DND-41 (cell line): ENCODE measurements around the gene BLVRB.

Experiments
- ATAC-seq: fragments of 200-7000 bp; cut with Tn5 transposase; 3 replicates; pipeline ENCODE4 v1.9.1; 2021; ENCODE audit warnings: low read depth; ENCODE audit not compliant: insufficient read depth
- DNase-seq: peaks from one replicate; pipeline ENCODE4 v3.0.0-alpha.2; 2020
- H2AFZ ChIP-seq: 2 replicates; pipeline ENCODE4 v1.6.0; 2012; ENCODE audit warnings: low read depth, low read length
- H3K27ac ChIP-seq: 2 replicates; pipeline ENCODE4 v1.5.1; 2012; ENCODE audit warnings: low read length, inconsistent platforms
- H3K27me3 ChIP-seq: fragments of 200-600 bp; sonication (generic); 2 replicates; pipeline ENCODE4 v1.6.0; 2012; ENCODE audit warnings: low read length, mild to moderate bottlenecking, inconsistent platforms; ENCODE audit not compliant: insufficient read depth, poor library complexity
- H3K36me3 ChIP-seq: 2 replicates; pipeline ENCODE4 v1.5.1; 2012; ENCODE audit warnings: low read length, inconsistent platforms; ENCODE audit not compliant: insufficient read depth
- H3K4me1 ChIP-seq: 2 replicates; pipeline ENCODE4 v1.5.1; 2012; ENCODE audit warnings: mild to moderate bottlenecking, low read length; ENCODE audit not compliant: insufficient read depth
- H3K4me2 ChIP-seq: 2 replicates; pipeline ENCODE4 v1.6.0; 2012; ENCODE audit warnings: mild to moderate bottlenecking, moderate library complexity, low read length, inconsistent platforms; ENCODE audit not compliant: insufficient read depth
- H3K4me3 ChIP-seq, 2 experiments: fragments of 200-600 bp in 1 of 2; shearing (Covaris generic) in 1 of 2; 2 replicates each; pipeline ENCODE4 v1.5.1; 2012 to 2016; ENCODE audit warnings: inconsistent platforms in 2 of 2, low read length in 2 of 2, mild to moderate bottlenecking in 2 of 2, low read depth in 1 of 2, moderate library complexity in 1 of 2
- H3K79me2 ChIP-seq: 2 replicates; pipeline ENCODE4 v1.6.0; 2012; ENCODE audit warnings: low read length, inconsistent platforms; ENCODE audit not compliant: insufficient read depth
- H3K9ac ChIP-seq: 2 replicates; pipeline ENCODE4 v1.6.0; 2012; ENCODE audit warnings: low read depth, mild to moderate bottlenecking, inconsistent platforms, low read length, moderate library complexity
- H3K9me3 ChIP-seq: 2 replicates; pipeline ENCODE4 v1.5.1; 2012; ENCODE audit warnings: low read length, moderate library complexity, mild to moderate bottlenecking, inconsistent platforms; ENCODE audit not compliant: insufficient read depth, severe bottlenecking
- H4K20me1 ChIP-seq: 2 replicates; pipeline ENCODE4 v1.6.0; 2012; ENCODE audit warnings: low read length; ENCODE audit not compliant: insufficient read depth
- CTCF ChIP-seq: IDR thresholded peaks from 2 replicates; pipeline ENCODE4 v1.5.1; 2012; ENCODE audit warnings: borderline replicate concordance, low read length, moderate library complexity, mild to moderate bottlenecking; ENCODE audit not compliant: poor library complexity, severe bottlenecking; ENCODE audit errors: extremely low read depth
- EZH2 ChIP-seq: IDR thresholded peaks from 3 replicates; pipeline ENCODE4 v1.6.1; 2012; ENCODE audit warnings: borderline replicate concordance, low read depth, mild to moderate bottlenecking, moderate library complexity, low read length, inconsistent platforms; ENCODE audit not compliant: severe bottlenecking

The BLVRB gene

DNA sequence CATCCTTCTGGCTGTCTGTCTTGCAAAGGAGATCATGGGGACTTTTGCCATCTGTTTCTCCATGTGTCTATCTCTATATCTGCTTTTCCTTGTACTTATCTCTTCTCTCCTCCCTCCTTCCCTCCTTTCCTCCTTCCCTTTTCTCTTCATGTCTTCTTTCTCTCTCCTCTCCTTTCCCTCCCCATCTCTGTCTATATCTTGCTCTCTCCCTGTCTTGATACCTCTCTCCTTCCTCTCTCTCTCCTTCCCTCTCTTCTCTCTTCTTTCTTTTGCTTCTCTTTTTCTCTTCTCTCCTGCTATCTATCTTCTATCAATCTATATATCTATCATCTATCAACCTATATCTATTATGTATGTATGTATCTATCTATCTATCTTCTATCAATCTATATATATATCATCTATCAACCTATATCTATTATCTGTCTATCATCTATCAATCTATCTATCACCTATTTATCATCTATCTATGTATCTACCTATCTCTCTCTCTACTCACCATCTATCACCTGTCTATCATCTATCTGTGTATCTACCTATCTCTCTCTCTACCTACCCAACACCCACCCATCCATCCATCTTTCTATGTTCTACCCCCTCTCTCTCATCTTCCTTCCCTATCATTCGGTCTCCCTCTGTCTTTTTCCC lies 28.8 kb upstream of the BLVRB start:
- ATAC-seq = no peak
- H3K4me2 ChIP-seq = no peak overlapping the region
- no peaks in the 10 kb centered on the region for H3K79me2 ChIP-seq
- H3K27me3 ChIP-seq = peaks cover 3% of the 10 kb centered on the region
- H3K4me3 ChIP-seq = no peak overlapping the region
- DNase-seq = no peak
- no peaks in the 10 kb centered on the region for H4K20me1 ChIP-seq
- no peak overlapping the region for H2AFZ ChIP-seq
- no peaks in the 10 kb centered on the region for H3K36me3 ChIP-seq
- H3K27ac ChIP-seq = no peak overlapping the region
- H3K9me3 ChIP-seq = no peaks in the 10 kb centered on the region
- TF ChIP-seq CTCF = no peak
- no peak for TF ChIP-seq EZH2
- no peaks in the 10 kb centered on the region for H3K4me1 ChIP-seq
- no peak overlapping the region for H3K9ac ChIP-seq

DNA sequence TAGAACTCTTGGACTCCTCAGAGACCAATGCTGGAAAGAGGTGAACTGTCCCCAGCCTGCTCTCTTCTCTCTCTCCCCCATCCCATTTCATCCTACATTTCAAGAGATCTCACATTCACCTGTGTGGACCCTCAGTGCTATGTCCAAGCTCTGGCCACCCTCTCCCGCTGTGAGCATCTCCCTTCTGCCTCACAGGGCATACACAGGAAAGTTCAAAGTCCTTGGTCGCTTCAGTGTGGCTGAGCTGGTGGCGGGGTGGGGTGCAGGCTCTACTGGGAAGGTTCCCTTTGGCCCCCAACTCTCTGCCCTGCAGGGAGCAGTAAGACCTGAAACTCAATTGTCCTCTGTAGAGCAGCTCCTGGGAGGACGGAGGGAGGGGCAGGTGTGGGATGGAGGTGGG lies 28.2 kb upstream of the BLVRB start:
- TF ChIP-seq CTCF = no peak
- TF ChIP-seq EZH2 = no peak
- Histone ChIP-seq H3K9me3 (no peaks in the 10 kb centered on the region), H4K20me1 (no peaks in the 10 kb centered on the region), H3K4me2 (no peak overlapping the region), H2AFZ (no peak overlapping the region), H3K4me3 (no peak overlapping the region), H3K4me1 (no peaks in the 10 kb centered on the region), H3K27me3 (peaks cover 3% of the 10 kb centered on the region), H3K36me3 (no peaks in the 10 kb centered on the region), H3K27ac (no peak overlapping the region), H3K79me2 (no peaks in the 10 kb centered on the region), H3K9ac (no peak overlapping the region)
- no peak for DNase-seq
- no peak for ATAC-seq

GRCh38 chr19:40492274-40492673 lies 26.7 kb upstream of the BLVRB start:
- Histone ChIP-seq H3K9ac (no peak overlapping the region), H3K4me2 (no peak overlapping the region), H3K4me1 (no peaks in the 10 kb centered on the region), H3K9me3 (no peaks in the 10 kb centered on the region), H4K20me1 (no peaks in the 10 kb centered on the region), H2AFZ (no peak overlapping the region), H3K27me3 (peaks cover 3% of the 10 kb centered on the region), H3K79me2 (no peaks in the 10 kb centered on the region), H3K36me3 (no peaks in the 10 kb centered on the region), H3K4me3 (no peak overlapping the region), H3K27ac (no peak overlapping the region)
- no peak for DNase-seq
- TF ChIP-seq EZH2 (no peak), CTCF (no peak)
- ATAC-seq = no peak

DNA sequence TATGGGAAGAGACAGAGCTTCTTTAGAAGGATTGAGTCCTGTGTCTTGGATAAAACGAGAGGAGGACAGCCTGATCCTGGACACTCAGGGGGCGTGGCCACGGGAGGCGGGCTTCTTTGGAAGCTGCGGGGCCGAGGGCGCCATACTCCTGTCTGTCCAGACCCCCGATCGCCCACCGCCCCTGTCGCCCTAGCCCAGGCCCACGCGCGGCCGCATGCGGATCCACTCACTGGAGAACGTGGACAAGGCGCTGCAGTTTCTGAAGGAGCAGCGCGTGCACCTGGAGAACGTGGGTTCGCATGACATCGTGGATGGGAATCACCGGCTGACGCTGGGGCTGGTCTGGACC lies 24.3 kb upstream of the BLVRB start:
- no peak overlapping the region for H3K4me3 ChIP-seq
- no peak overlapping the region for H2AFZ ChIP-seq
- no peaks in the 10 kb centered on the region for H3K4me1 ChIP-seq
- no peak for DNase-seq
- no peak overlapping the region for H3K4me2 ChIP-seq
- no peak overlapping the region for H3K27ac ChIP-seq
- TF ChIP-seq EZH2 (no peak), CTCF (no peak)
- no peaks in the 10 kb centered on the region for H4K20me1 ChIP-seq
- H3K36me3 ChIP-seq = no peaks in the 10 kb centered on the region
- no peaks in the 10 kb centered on the region for H3K79me2 ChIP-seq
- no peak for ATAC-seq
- peaks cover 3% of the 10 kb centered on the region for H3K27me3 ChIP-seq
- no peaks in the 10 kb centered on the region for H3K9me3 ChIP-seq
- H3K9ac ChIP-seq = no peak overlapping the region
